ENCODE data around the gene ADGRG6.

DNA sequence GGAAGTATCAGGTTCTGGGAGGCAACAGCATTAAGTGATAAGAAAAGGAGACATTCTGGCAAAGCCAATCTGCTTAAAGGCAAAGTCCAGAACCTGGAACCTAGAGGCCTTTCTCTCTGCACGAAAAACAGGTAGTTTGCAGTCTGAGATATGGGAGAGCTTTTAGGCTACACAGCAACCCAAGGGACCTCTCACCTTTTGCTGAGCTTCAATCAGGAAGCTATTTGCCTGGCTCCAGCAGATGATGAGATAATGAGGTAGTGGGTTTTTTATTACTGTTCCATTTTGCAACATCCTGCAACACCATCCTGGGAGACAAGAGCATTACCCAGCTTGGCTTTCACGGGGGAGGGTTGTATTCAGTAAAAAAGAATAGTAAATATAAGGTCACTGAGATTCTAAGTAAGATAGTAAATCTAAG lies 143.1 kb downstream of the ADGRG6 start:
- TF ChIP-seq, protein P1, sequence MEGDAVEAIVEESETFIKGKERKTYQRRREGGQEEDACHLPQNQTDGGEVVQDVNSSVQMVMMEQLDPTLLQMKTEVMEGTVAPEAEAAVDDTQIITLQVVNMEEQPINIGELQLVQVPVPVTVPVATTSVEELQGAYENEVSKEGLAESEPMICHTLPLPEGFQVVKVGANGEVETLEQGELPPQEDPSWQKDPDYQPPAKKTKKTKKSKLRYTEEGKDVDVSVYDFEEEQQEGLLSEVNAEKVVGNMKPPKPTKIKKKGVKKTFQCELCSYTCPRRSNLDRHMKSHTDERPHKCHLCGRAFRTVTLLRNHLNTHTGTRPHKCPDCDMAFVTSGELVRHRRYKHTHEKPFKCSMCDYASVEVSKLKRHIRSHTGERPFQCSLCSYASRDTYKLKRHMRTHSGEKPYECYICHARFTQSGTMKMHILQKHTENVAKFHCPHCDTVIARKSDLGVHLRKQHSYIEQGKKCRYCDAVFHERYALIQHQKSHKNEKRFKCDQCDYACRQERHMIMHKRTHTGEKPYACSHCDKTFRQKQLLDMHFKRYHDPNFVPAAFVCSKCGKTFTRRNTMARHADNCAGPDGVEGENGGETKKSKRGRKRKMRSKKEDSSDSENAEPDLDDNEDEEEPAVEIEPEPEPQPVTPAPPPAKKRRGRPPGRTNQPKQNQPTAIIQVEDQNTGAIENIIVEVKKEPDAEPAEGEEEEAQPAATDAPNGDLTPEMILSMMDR (IDR thresholded peaks at IDR 0.05) = no peak
- TF ChIP-seq POLR2A (IDR thresholded peaks at IDR 0.05) = no peak

Measured in ovary (tissue), 3 donors.